Subcutaneous abdominal adipose tissue (tissue), 5 donors: ENCODE measurements around the gene EXD3.
"Not testable (repeated sequence)": the region's sequence is repeated elsewhere in the genome, so short reads cannot be mapped to it uniquely, and the experiment has no call there.

Source experiments
- H3K27ac ChIP-seq: one replicate; pipeline ENCODE4 v1.7.0; 2013; ENCODE audit warnings: low read depth, mild to moderate bottlenecking, inconsistent platforms, low read length, moderate library complexity
- H3K27me3 ChIP-seq, 5 donors: one replicate each; pipeline ENCODE4 v1.7.0; 2013; ENCODE audit warnings: low read length in 5 of 5, inconsistent platforms in 1 of 5; ENCODE audit not compliant: control insufficient read depth in 5 of 5, insufficient read depth in 4 of 5
- H3K36me3 ChIP-seq, 5 donors: one replicate each; pipeline ENCODE4 v1.7.0; 2013; ENCODE audit warnings: low read length in 5 of 5; ENCODE audit not compliant: control insufficient read depth in 5 of 5, insufficient read depth in 5 of 5
- H3K4me1 ChIP-seq, 5 donors: one replicate each; pipeline ENCODE4 v1.7.0; 2013; ENCODE audit warnings: low read length in 5 of 5, mild to moderate bottlenecking in 3 of 5, moderate library complexity in 1 of 5; ENCODE audit not compliant: control insufficient read depth in 5 of 5, insufficient read depth in 5 of 5
- H3K4me3 ChIP-seq, 5 donors: one replicate each; pipeline ENCODE4 v1.7.0; 2013; ENCODE audit warnings: low read length in 5 of 5, low read depth in 1 of 5
- H3K9ac ChIP-seq, 5 donors: one replicate each; pipeline ENCODE4 v1.7.0; 2013; ENCODE audit warnings: low read length in 5 of 5, mild to moderate bottlenecking in 4 of 5, moderate library complexity in 3 of 5
- H3K9me3 ChIP-seq, 5 donors: one replicate each; pipeline ENCODE4 v1.7.0; 2013; ENCODE audit warnings: low read length in 5 of 5; ENCODE audit not compliant: control insufficient read depth in 5 of 5
- donor health status: healthy.
- donor health status: healthy.
- donor health status: healthy.
- donor health status: healthy.
- donor health status: healthy.

Gene EXD3

GRCh38 chr9:137392232-137393007 is 30.5 kb downstream of the EXD3 start:
- Histone ChIP-seq H3K36me3 (peaks cover 0 to 29% (median 10%) of the 10 kb centered on the region in 5 donors), H3K27ac (no peak overlapping the region), H3K4me1 (peaks cover 0 to 35% (median 3%) of the 10 kb centered on the region in 5 donors)

GRCh38 chr9:137391411-137391754 is 31.6 kb downstream of the EXD3 start:
- H3K9me3 ChIP-seq: no peaks in the 10 kb centered on the region
- H3K36me3 ChIP-seq: peaks cover 0 to 29% (median 10%) of the 10 kb centered on the region in 5 donors
- peaks cover 0 to 44% (median 6%) of the 10 kb centered on the region in 5 donors for H3K4me1 ChIP-seq
- peak overlapping the region in 1 of 5 donors; percentile 31 for H3K4me3 ChIP-seq
- no peaks in the 10 kb centered on the region for H3K27me3 ChIP-seq
- peak overlapping the region in 1 of 5 donors; percentile 35 for H3K9ac ChIP-seq
- peak overlapping the region; percentile 57 for H3K27ac ChIP-seq

More at GRCh38 chr9:137392232-137393007, 30.5 kb downstream of the EXD3 start:
- Histone ChIP-seq H3K9me3 (no peaks in the 10 kb centered on the region), H3K9ac (no peak overlapping the region), H3K4me3 (no peak overlapping the region), H3K27me3 (no peaks in the 10 kb centered on the region)

GRCh38 chr9:137390553-137391410 is 32.2 kb downstream of the EXD3 start:
- peaks cover 0 to 44% (median 6%) of the 10 kb centered on the region in 5 donors for H3K4me1 ChIP-seq
- no peaks in the 10 kb centered on the region for H3K27me3 ChIP-seq
- H3K9me3 ChIP-seq: no peaks in the 10 kb centered on the region
- peak overlapping the region in 1 of 5 donors; percentile 35 for H3K9ac ChIP-seq
- H3K27ac ChIP-seq: peak overlapping the region; percentile 57
- H3K4me3 ChIP-seq: peak overlapping the region in 1 of 5 donors; percentile 31
- peaks cover 0 to 29% (median 10%) of the 10 kb centered on the region in 5 donors for H3K36me3 ChIP-seq

GRCh38 chr9:137389428-137389746 is 33.6 kb downstream of the EXD3 start:
- peaks cover 0 to 44% (median 6%) of the 10 kb centered on the region in 5 donors for H3K4me1 ChIP-seq
- no peaks in the 10 kb centered on the region for H3K9me3 ChIP-seq
- H3K9ac ChIP-seq: no peak overlapping the region
- no peaks in the 10 kb centered on the region for H3K27me3 ChIP-seq
- no peak overlapping the region for H3K27ac ChIP-seq
- peaks cover 0 to 32% (median 12%) of the 10 kb centered on the region in 5 donors for H3K36me3 ChIP-seq
- no peak overlapping the region for H3K4me3 ChIP-seq

GRCh38 chr9:137388589-137389427 is 34.2 kb downstream of the EXD3 start:
- Histone ChIP-seq H3K27me3 (no peaks in the 10 kb centered on the region), H3K9me3 (no peaks in the 10 kb centered on the region), H3K4me3 (no peak overlapping the region), H3K4me1 (peaks cover 0 to 44% (median 6%) of the 10 kb centered on the region in 5 donors), H3K27ac (no peak overlapping the region), H3K9ac (no peak overlapping the region), H3K36me3 (peaks cover 0 to 31% (median 12%) of the 10 kb centered on the region in 5 donors)

- peak overlapping the region; percentile 46 for H3K27ac ChIP-seq
- H3K27me3 ChIP-seq: no peaks in the 10 kb centered on the region
- peak overlapping the region in 1 of 5 donors; percentile 22 for H3K4me3 ChIP-seq
- H3K36me3 ChIP-seq: peaks cover 0 to 26% (median 10%) of the 10 kb centered on the region in 5 donors
- H3K9ac ChIP-seq: peak overlapping the region in 1 of 5 donors; percentile 33
- peaks cover 0 to 44% (median 6%) of the 10 kb centered on the region in 5 donors for H3K4me1 ChIP-seq
- H3K9me3 ChIP-seq: no peaks in the 10 kb centered on the region
These were observed 34.9 kb downstream of the EXD3 start for GRCh38 chr9:137387891-137388560.

GRCh38 chr9:137387114-137387890 is 35.7 kb downstream of the EXD3 start:
- no peaks in the 10 kb centered on the region for H3K9me3 ChIP-seq
- H3K36me3 ChIP-seq: peaks cover 0 to 22% (median 8%) of the 10 kb centered on the region in 5 donors
- peak overlapping the region in 1 of 5 donors; percentile 22 for H3K4me3 ChIP-seq
- H3K27ac ChIP-seq: peak overlapping the region; percentile 46
- peak overlapping the region in 1 of 5 donors; percentile 33 for H3K9ac ChIP-seq
- no peaks in the 10 kb centered on the region for H3K27me3 ChIP-seq
- peaks cover 0 to 44% (median 6%) of the 10 kb centered on the region in 5 donors for H3K4me1 ChIP-seq

GRCh38 chr9:137386507-137387113 is 36.4 kb downstream of the EXD3 start:
- H3K4me3 ChIP-seq, H3K27ac ChIP-seq, H3K9me3 ChIP-seq, H3K27me3 ChIP-seq: not testable (repeated sequence)
- Histone ChIP-seq H3K9ac (peak overlapping the region in 1 of 5 donors; percentile 30), H3K4me1 (peaks cover 0 to 37% (median 6%) of the 10 kb centered on the region in 5 donors), H3K36me3 (peaks cover 0 to 17% (median 6%) of the 10 kb centered on the region in 5 donors)
